Ectodermal cell (in vitro differentiated cells): ENCODE measurements around the gene PKP4.
"Not testable (repeated sequence)": the region's sequence is repeated elsewhere in the genome, so short reads cannot be mapped to it uniquely, and the experiment has no call there.

Experiments
- H3K27ac ChIP-seq: 2 replicates; pipeline ENCODE4 v1.7.0; 2013; ENCODE audit warnings: mild to moderate bottlenecking, low read depth, low read length; ENCODE audit not compliant: insufficient read depth, poor library complexity, severe bottlenecking
- H3K27me3 ChIP-seq: 2 replicates; pipeline ENCODE4 v1.7.0; 2013; ENCODE audit warnings: mild to moderate bottlenecking, low read length; ENCODE audit not compliant: insufficient read depth, control insufficient read depth, poor library complexity, severe bottlenecking
- H3K36me3 ChIP-seq: one replicate; pipeline ENCODE4 v1.7.0; 2013; ENCODE audit warnings: low read length; ENCODE audit not compliant: control insufficient read depth, insufficient read depth
- H3K4me1 ChIP-seq: one replicate; pipeline ENCODE4 v1.7.0; 2013; ENCODE audit warnings: low read length; ENCODE audit not compliant: control insufficient read depth, insufficient read depth
- H3K4me3 ChIP-seq: 2 replicates; pipeline ENCODE4 v1.7.0; 2013; ENCODE audit warnings: low read depth, low read length, control low read depth; ENCODE audit not compliant: insufficient read depth
- H3K9me3 ChIP-seq: 2 replicates; pipeline ENCODE4 v1.7.0; 2013; ENCODE audit warnings: mild to moderate bottlenecking, low read length, moderate library complexity; ENCODE audit not compliant: control insufficient read depth
- WGBS, 2 experiments: methylation state at CpG; one replicate each; pipeline ENCODE4 v1.1.7; 2013; ENCODE audit warnings: missing lambda C conversion rate in 2 of 2; 5-methylcytosine and 5-hydroxymethylcytosine counted together

The PKP4 gene

DNA sequence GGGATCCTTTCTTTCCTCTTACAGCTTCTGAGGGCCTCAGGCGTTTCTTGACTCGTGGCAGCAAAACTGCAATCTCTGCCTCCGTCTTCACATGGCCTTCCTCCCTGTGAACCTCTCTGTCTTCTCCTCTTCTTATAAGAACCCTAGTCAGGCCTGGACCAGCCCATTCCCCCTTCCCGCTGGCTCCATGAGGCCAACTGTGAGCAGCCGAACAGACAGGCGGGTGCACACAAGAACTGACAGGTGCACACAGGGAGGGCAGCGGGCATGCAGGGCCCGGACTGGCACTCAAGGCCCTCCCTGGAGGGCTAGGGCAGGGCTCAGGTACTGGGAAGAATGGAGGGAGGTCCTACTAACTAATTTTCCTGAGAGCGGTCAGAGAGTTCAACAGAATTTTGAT is 246.0 kb downstream of the PKP4 start:
- Histone ChIP-seq H3K4me3 (no peak overlapping the region), H3K9me3 (no peaks in the 10 kb centered on the region), H3K36me3 (no peaks in the 10 kb centered on the region), H3K27me3 (no peaks in the 10 kb centered on the region), H3K27ac (no peak overlapping the region), H3K4me1 (peaks cover 3% of the 10 kb centered on the region)
- 84 to 85% methylated on average over 9 of the region's 9 CpGs for WGBS, 2 experiments

GRCh38 chr2:158704724-158705465 is 248.1 kb downstream of the PKP4 start:
- H3K36me3 ChIP-seq, H3K27me3 ChIP-seq, H3K9me3 ChIP-seq, H3K4me3 ChIP-seq, H3K4me1 ChIP-seq, H3K27ac ChIP-seq: not testable (repeated sequence)
- WGBS, 2 experiments, result 92% methylated on average over 8 of the region's 8 CpGs

DNA sequence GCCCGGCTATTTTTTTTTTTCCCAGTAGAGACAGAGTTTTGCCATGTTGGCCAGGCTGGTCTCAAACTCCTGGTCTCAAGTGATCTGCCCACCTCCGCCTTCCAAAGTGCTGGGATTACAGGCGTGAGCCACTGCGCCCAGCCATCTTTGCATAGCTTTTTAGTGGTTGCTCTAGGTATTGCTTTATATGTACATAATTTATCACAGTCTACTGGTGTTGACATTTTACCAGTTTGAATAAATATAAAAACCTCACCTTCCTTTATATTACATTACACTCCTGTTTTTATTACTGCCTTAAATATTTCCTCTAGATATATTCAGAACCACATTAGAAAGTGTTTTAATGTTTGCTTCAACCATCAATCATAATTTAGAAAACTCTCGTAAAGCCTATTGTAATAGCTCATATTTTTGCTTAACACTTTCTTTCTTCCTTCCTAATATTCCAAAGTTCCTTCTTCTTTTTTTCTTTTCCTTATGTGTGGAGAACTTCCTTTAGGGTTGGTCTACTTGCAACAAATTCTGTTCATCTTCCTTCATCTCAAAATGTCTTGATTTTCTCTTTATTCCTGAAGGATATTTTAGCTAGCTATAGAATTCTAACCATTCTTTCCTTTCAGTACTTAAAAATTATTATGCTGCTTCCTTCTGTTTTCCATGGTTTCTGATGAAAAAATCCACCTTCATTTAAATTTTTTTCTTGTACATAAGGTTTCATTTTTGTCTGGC is 256.2 kb downstream of the PKP4 start:
- Histone ChIP-seq H3K27ac (no peak overlapping the region), H3K27me3 (no peaks in the 10 kb centered on the region), H3K4me3 (no peak overlapping the region), H3K4me1 (peaks cover 9% of the 10 kb centered on the region), H3K9me3 (no peaks in the 10 kb centered on the region), H3K36me3 (no peaks in the 10 kb centered on the region)
- WGBS, 2 experiments, result 93 to 96% methylated on average over 3 to 5 of the region's 5 CpGs

DNA sequence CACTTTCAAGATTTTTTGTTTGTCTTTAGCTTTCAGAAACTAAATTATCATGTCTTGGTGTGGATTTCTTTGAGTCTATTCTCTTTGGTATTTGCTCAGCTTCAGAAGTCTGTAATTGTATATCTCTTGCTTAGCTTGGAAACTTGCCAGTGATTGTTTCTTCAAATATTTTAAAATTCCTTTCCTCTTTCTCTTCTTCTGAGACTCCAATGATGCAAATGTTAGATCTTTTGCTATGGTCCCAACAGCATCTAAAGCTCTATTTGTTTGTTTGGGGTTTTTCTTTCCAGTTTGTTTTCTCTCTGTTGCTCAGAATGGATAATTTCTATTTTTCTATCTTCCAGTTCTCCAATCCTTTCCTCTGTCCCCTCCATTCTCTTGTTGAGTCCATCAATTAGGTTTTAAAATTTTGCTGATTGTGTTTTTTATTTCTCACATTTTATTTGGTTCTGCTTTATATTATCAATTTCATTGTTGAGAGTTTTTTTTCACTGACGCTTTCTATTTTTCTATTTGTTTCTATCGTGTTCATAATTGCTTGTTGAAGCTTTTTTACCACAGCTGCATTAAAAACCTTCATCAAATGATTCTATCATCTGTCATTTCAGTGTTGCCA is 256.9 kb downstream of the PKP4 start:
- Histone ChIP-seq H3K4me3 (no peak overlapping the region), H3K9me3 (no peaks in the 10 kb centered on the region), H3K36me3 (no peaks in the 10 kb centered on the region), H3K27me3 (no peaks in the 10 kb centered on the region), H3K27ac (no peak overlapping the region), H3K4me1 (peaks cover 9% of the 10 kb centered on the region)
- 100% methylated on average over 2 of the region's 2 CpGs; no CpG with 5 or more reads in 1 of the 2 experiments for WGBS, 2 experiments

DNA sequence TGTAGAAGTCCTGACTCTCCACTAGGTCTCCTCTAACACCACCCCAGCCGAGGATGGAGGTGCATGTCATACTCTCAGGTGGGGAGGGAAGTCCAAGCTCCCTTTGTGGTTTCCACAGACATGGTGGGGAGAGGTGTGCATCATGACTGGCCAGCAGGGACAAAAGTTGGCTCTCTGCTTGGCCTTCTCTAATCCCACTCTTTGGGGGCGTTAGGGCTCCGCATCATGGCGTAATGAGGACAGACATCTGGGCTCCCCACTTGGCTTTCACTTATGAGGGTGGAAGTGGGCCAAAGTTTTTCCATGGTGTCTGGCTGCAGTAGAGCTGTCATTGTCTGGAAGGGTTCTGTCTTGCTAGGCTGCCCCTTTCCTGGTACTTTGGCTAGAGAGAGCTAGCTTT is 257.7 kb downstream of the PKP4 start:
- Histone ChIP-seq H3K4me1 (peaks cover 9% of the 10 kb centered on the region), H3K4me3 (no peak overlapping the region), H3K27ac (no peak overlapping the region), H3K27me3 (no peaks in the 10 kb centered on the region), H3K36me3 (no peaks in the 10 kb centered on the region), H3K9me3 (no peaks in the 10 kb centered on the region)
- WGBS, 2 experiments, result 70% methylated on average over 4 of the region's 4 CpGs

DNA sequence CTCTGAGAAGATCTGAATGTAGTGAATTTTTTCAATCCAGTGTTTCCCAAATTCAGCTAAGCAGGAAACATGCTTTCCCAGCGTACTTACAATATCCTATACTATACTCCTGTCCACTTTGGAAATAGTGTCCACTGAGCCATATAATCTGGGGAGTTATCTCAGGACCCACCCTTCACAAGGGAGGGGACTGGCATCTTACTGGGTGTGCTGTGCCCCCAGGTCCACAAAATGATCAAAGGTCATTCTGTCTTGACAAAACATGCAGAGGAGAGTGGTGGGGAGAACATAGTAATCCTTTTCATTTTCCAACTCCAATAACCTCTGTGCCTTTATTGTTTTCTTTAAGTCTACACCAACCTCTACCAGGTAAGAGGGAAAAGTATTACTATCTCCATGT is 258.6 kb downstream of the PKP4 start:
- WGBS, 2 experiments, result 96 to 100% methylated on average over 1 of the region's 1 CpG
- Histone ChIP-seq H3K9me3 (no peaks in the 10 kb centered on the region), H3K4me1 (peaks cover 9% of the 10 kb centered on the region), H3K36me3 (no peaks in the 10 kb centered on the region), H3K27me3 (no peaks in the 10 kb centered on the region), H3K4me3 (no peak overlapping the region), H3K27ac (no peak overlapping the region)

GRCh38 chr2:158716121-158716791 is 259.5 kb downstream of the PKP4 start:
- peaks cover 9% of the 10 kb centered on the region for H3K4me1 ChIP-seq
- 82 to 90% methylated on average over 4 to 5 of the region's 5 CpGs for WGBS, 2 experiments
- H3K27ac ChIP-seq, result no peak overlapping the region
- no peak overlapping the region for H3K4me3 ChIP-seq
- H3K27me3 ChIP-seq, result no peaks in the 10 kb centered on the region
- no peaks in the 10 kb centered on the region for H3K36me3 ChIP-seq
- H3K9me3 ChIP-seq, result no peaks in the 10 kb centered on the region

DNA sequence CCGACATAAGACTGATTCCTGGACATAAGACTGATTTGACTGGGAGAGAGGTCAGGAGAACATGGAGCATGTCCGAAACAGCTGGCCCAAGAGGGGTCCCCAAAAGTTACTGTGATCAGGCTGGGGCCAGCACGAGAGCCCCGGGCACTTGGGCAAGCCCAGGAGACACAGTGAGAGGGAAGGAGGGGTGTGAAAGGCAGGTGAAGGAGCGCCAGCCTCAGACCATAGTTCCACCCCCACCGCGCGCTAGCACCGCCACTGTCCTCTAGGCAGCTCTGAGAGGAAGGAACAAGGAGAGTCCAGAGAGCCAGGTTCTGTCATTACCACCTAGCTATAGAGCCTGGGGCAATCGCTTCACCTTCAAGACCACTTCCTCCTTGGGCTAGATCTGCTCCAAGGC is 260.2 kb downstream of the PKP4 start:
- WGBS, 2 experiments, result 91 to 93% methylated on average over 10 of the region's 10 CpGs
- Histone ChIP-seq H3K27me3 (no peaks in the 10 kb centered on the region), H3K9me3 (no peaks in the 10 kb centered on the region), H3K4me3 (no peak overlapping the region), H3K27ac (no peak overlapping the region), H3K4me1 (peaks cover 9% of the 10 kb centered on the region), H3K36me3 (no peaks in the 10 kb centered on the region)

GRCh38 chr2:158717366-158718195 is 260.8 kb downstream of the PKP4 start:
- WGBS, 2 experiments, result 83 to 89% methylated on average over 13 to 14 of the region's 14 CpGs
- H3K4me3 ChIP-seq, result no peak overlapping the region
- no peaks in the 10 kb centered on the region for H3K27me3 ChIP-seq
- no peaks in the 10 kb centered on the region for H3K36me3 ChIP-seq
- H3K4me1 ChIP-seq, result peaks cover 9% of the 10 kb centered on the region
- no peaks in the 10 kb centered on the region for H3K9me3 ChIP-seq
- H3K27ac ChIP-seq, result no peak overlapping the region
